ENCODE data around the gene RAB22A.

DNA sequence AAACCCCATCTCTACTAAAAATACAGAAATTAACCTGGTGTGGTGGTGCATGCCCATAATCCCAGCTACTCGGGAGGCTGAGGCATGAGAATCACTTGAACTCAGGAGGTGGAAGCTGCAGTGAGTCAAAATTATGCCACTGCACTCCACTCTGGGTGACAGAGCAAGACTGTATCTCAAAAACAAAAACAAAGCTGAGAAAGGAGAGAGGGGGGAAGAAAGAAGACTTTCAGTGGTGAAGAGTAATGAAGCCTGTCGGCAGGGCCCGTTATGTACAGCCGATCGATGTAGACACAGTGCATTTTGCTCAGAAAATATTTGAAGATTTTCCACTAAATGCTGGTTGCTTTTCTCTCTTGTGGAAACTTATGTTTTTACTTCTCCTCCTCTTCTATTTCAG lies 93.3 kb downstream of the RAB22A start:
- TF ChIP-seq GATA3 (IDR thresholded peaks at IDR 0.05; ENCODE audit: low read depth, low read length) (no peak), GATA2 (IDR thresholded peaks at IDR 0.05; ENCODE audit: low read depth, low read length) (no peak)

Measured in SH-SY5Y (cell line).